Inflammatory macrophage treated with lipopolysaccharide for 4 hours (primary cell): ENCODE measurements around the gene PPARA.

Experiments used
- DNase-seq: peaks from one replicate; pipeline ENCODE4 v3.0.0-alpha.2; 2020

The PPARA gene

DNA sequence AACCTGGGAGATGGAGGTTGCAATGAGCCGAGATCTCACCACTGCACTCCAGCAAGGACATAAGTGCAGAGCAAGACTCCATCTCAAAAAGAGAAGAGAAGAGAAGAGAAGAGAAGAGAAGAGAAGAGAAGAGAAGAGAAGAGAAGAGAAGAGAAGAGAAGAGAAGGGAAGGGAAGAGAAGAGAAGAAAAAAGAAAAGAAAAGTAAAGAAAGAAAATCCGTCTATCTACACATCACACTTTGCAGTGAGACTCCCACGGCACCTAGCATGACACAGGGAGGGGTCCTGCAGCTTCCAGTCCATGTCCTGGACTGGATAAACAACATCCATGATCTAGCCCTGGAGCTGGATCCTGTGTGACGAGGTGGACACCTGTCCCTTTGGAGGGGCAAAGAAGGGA is 4.0 kb upstream of the PPARA start:
- no peak for DNase-seq

GRCh38 chr22:46147061-46147460 is 3.3 kb upstream of the PPARA start:
- no peak for DNase-seq

GRCh38 chr22:46147471-46148267 is 2.7 kb upstream of the PPARA start:
- no peak for DNase-seq

- DNase-seq, result no peak
Observed at GRCh38 chr22:46148336-46148735, 2.0 kb upstream of the PPARA start.

- no peak for DNase-seq
Observed at GRCh38 chr22:46148816-46149511, 1.4 kb upstream of the PPARA start.

DNA sequence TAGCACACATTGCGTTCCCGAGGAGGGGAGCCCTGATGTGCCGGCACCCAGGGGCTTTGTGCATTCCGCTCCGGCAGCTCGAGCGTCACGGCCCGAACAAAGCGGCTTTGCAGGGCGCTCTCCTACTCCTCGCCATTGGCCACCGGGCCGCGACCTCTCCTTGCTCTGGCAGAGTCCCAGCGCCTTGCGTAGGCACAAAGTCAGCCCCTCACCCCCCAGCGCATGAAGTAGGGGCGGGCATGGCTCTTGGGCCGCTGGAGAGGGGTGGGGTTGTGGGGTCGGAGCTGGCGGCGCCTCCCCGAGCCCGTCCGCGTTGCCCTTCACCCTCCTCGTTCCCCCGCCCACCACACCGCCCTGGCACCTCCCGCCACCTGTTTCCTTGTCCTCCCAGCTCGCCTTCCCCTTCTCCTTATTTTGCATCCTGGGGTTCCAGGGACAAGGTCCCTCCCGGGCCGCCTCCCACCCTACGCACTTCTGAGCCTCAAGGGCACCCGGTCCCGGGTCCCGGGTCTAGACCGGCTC is 753 bp upstream of the PPARA start:
- peak; percentile 9 for DNase-seq

DNA sequence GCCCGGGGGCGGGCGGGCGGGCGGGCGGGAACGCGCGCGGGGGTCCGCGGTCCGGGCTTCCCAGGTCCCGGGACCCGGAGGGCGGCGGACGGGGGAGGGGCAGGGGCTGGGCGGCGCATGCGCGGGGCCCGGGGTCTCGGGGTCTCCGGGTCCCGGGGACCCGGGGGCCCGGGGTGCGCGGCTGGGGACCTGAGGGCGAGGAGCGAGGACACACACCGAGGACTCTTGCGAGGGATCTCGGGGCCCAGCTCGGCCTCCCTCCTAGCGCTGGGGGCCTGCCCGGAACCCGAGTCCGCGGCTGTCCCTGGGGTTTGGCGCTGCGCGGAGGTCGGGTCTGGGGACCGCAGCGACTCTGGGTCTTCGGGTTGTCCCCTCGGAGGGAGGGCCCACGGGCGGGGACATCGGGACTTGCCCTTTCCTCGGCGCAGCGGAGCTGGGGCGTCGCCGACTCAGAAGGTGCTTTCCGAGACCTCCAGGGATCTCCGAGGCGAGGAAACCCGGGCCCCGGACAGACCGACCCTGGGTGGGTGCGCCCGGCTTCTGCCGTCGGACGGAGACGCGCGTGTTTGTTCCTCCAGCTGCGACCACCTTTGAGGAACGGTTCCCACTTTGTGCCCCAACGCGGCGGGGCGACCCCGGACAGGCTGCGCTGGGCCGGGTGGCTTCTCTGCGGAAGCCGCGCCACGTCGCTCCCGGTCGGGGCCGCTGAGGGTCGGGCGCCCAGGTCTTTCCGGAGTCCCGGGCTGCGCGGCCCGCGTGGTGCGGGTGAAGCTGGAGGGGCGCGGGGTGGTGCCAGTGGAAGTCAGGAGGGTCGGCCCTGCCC is 540 bp downstream of the PPARA start:
- peak; percentile 49 for DNase-seq

- no peak for DNase-seq
Observed at GRCh38 chr22:46153930-46154329, 3.6 kb downstream of the PPARA start.

DNA sequence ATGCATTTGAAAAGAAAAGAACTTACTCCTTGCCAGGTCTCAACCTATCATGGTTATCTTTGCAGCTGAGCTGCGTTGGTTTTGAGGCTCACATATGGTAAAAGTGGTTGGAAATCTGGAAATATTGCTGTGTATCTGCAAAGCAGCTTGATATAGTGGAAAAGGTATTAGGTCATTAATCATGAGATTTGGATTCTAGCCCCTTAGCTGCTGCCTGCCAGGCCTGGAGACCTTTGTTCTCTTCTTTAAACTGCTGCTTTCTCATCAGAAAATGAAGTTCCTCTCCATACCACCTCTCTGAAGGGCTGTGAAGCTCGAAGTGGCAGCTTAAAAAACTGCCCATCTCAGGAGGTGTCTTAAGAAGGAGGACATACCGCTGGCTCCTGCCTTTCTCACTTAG is 5.7 kb downstream of the PPARA start:
- no peak for DNase-seq

GRCh38 chr22:46158283-46158682 is 8.0 kb downstream of the PPARA start:
- no peak for DNase-seq

GRCh38 chr22:46159212-46159611 is 8.9 kb downstream of the PPARA start:
- no peak for DNase-seq

GRCh38 chr22:46159777-46160176 is 9.5 kb downstream of the PPARA start:
- no peak for DNase-seq

DNA sequence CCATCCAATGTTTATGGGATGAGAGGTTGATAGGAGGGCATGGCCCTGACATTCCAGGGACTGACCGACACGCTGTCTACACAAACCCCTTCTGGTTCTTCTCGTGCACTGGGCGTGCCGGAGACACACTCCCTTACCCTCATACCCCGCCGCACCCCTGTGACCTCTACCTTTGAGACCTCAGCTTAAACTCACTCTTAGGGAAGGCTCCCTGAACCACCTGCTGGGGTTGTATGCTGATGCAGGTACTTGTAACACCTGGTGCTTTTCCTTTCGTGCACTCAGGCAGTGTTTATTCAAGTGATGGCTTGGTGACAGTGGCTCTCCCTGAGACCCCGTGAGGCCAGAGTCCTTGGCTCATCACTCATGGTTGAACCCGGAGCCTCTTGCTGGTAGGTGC is 12.0 kb downstream of the PPARA start:
- DNase-seq, result no peak

- no peak for DNase-seq
Observed at GRCh38 chr22:46162771-46163556, 12.6 kb downstream of the PPARA start.

DNA sequence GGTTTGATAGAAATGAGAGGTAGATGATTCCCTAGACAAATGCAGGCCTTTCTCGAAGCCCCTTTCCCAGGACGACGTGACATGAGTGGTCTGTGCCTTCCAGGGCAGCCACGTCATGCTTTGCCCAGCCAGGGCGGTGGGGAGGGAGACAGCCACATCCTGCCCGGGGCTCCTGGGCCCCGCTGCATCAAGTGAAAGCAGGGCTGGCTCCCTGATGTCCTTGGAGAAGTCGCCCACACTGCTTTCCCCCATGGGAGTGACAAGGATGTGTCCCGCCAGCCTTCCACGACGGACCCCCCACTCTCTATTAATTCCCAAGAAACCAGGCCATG is 13.2 kb downstream of the PPARA start:
- DNase-seq, result no peak

DNA sequence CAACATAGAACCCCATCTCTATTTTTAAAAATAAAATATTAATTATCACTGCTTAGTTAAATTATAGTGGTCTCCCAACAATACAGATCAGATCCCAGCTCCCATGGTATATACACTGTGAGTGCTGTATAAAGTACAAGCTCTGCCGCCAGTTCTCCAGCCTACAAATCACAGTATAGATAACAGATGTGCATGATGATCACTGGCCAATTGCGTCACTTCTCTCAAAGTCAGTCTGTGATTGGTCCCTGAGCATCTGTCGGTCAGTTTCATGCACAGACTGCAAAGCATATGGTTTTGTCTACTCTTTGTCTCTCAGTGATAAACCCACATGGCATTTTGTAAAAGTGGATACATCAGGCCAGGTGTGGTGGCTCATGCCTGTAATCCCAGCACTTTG is 15.7 kb downstream of the PPARA start:
- no peak for DNase-seq

- no peak for DNase-seq
Observed at GRCh38 chr22:46169628-46170027, 19.3 kb downstream of the PPARA start.

DNA sequence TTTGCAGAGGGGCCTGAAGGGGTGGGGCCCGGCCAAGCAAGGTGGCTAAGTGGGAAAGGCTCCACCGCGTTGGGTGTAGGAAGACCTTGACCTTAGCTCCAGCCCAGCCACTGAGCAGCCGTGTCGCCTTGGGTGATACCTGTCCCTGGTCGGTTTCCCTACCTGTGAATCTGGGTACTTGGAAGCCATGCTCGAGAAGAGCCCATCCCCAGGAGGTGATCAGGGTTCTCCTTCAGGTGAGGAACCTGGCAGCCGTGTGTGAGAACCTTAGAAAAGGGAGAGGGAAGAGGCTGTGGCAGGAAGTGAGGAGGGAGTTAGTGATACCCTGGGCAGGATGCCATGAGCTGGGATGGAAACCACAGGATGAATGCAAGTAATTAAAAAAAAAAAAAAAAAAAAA is 21.6 kb downstream of the PPARA start:
- no peak for DNase-seq

- DNase-seq, result no peak
Observed at GRCh38 chr22:46172522-46173110, 22.3 kb downstream of the PPARA start.

DNA sequence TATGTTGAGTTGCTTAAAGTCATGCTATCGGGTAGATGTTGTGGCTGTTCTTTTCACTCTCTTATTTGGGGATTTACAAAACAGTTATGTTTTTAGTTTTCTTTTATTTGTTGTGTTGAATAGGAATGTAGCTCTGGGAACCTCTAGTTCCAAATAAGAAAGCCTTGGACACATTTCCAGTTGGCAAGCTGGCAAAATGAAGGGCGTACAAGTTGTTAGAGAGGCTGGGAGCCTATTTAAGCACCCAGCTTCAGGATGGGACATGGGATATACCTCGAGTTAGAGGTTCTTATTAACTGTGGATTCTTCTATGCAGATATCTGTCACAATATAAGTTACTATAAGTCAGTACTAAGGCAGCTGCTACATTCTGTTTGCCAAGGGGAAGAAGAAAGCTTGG is 22.8 kb downstream of the PPARA start:
- DNase-seq, result no peak

GRCh38 chr22:46175631-46176030 is 25.3 kb downstream of the PPARA start:
- DNase-seq, result no peak

DNA sequence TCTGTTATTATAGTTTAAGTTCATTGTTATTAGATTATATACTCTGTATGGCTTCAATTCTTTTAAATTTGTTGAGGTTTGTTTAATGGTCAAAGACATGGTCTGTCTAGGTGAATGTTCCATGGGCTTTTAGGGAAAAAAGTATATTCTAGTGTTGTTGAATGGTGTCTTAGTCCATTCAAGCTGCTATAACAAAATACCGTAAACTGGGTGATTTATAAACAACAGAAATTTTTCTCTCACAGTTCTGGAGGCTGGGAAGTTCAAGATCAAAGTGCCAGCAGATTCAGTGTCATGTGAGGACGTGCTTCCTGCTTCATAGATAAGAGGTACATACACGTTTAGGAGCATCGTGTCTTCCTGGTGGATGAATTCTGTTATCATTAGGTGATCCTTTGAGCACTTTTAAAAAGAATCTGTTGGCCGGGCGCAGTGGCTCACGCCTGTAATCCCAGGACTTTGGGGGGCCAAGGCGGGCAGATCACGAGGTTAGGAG is 26.2 kb downstream of the PPARA start:
- DNase-seq, result no peak
